GM23338 (cell line): Measurements from ENCODE around the gene E4F1. TPM values are rescaled to one million over a fixed set of nuclear protein-coding genes. Genes with fewer than 3 reads are reported as not detected.

Experiments used
- ATAC-seq: fragments of 200-7000 bp; cut with Tn5 transposase; 3 replicates; pipeline ENCODE4 v1.9.1; 2020
- DNase-seq: peaks from one replicate; pipeline ENCODE4 v3.0.0-alpha.2; 2015; ENCODE audit warnings: low spot score
- H2AFZ ChIP-seq: fragments of 200-600 bp; sonication (generic); 2 replicates; pipeline ENCODE4 v1.8.0; 2016; ENCODE audit warnings: antibody characterized with exemption, mild to moderate bottlenecking, moderate library complexity
- H3F3A ChIP-seq: fragments of 200-600 bp; sonication (generic); replicated peaks from 2 replicates; pipeline ENCODE4 v1.8.0; 2017; ENCODE audit warnings: antibody characterized with exemption, mixed run types, low read depth
- H3K27ac ChIP-seq: fragments of 200-600 bp; sonication (generic); 2 replicates; pipeline ENCODE4 v1.6.1; 2016; ENCODE audit warnings: low read depth
- H3K27me3 ChIP-seq: fragments of 200-600 bp; sonication (generic); 2 replicates; pipeline ENCODE4 v1.8.0; 2016; ENCODE audit warnings: mild to moderate bottlenecking, mixed run types, moderate library complexity; ENCODE audit not compliant: insufficient read depth
- H3K36me3 ChIP-seq: fragments of 200-600 bp; sonication (generic); 2 replicates; pipeline ENCODE4 v1.8.0; 2016; ENCODE audit warnings: mild to moderate bottlenecking; ENCODE audit not compliant: insufficient read depth
- H3K4me1 ChIP-seq: fragments of 200-600 bp; sonication (generic); 2 replicates; pipeline ENCODE4 v1.8.0; 2016; ENCODE audit warnings: mild to moderate bottlenecking, moderate library complexity; ENCODE audit not compliant: insufficient read depth
- H3K4me2 ChIP-seq: fragments of 200-600 bp; sonication (generic); 2 replicates; pipeline ENCODE4 v1.7.1; 2017; ENCODE audit warnings: mixed run types
- H3K4me3 ChIP-seq: fragments of 200-600 bp; sonication (generic); 2 replicates; pipeline ENCODE4 v1.6.1; 2016; ENCODE audit warnings: mixed run types
- H3K79me2 ChIP-seq: fragments of 200-600 bp; sonication (generic); replicated peaks from 2 replicates; pipeline ENCODE4 v1.8.0; 2017; ENCODE audit warnings: mild to moderate bottlenecking; ENCODE audit not compliant: insufficient read depth
- H3K9me2 ChIP-seq: fragments of 200-600 bp; sonication (generic); 2 replicates; pipeline ENCODE4 v1.8.0; 2017; ENCODE audit not compliant: insufficient read depth
- H4K20me1 ChIP-seq: fragments of 200-600 bp; sonication (generic); replicated peaks from 2 replicates; pipeline ENCODE4 v1.8.0; 2017; ENCODE audit warnings: mild to moderate bottlenecking; ENCODE audit not compliant: insufficient read depth
- H3K27ac Mint-ChIP-seq: 2 replicates; pipeline ENCODE4 v1.8.0; 2020; ENCODE audit warnings: inconsistent platforms, mild to moderate bottlenecking, moderate library complexity, mixed read lengths
- H3K27me3 Mint-ChIP-seq: 3 replicates; pipeline ENCODE4 v1.8.0; 2022; ENCODE audit warnings: low read depth, mild to moderate bottlenecking, moderate library complexity, mixed read lengths, inconsistent platforms; ENCODE audit not compliant: insufficient read depth, poor library complexity
- H3K36me3 Mint-ChIP-seq: 3 replicates; pipeline ENCODE4 v1.8.0; 2021; ENCODE audit warnings: low read depth, mild to moderate bottlenecking, inconsistent platforms, moderate library complexity, mixed read lengths
- H3K4me1 Mint-ChIP-seq: 3 replicates; pipeline ENCODE4 v1.8.0; 2020; ENCODE audit warnings: mild to moderate bottlenecking, inconsistent platforms, mixed read lengths
- H3K4me3 Mint-ChIP-seq: 3 replicates; pipeline ENCODE4 v1.8.0; 2021; ENCODE audit warnings: moderate library complexity, mild to moderate bottlenecking, inconsistent platforms, mixed read lengths
- H3K9me3 Mint-ChIP-seq: 3 replicates; pipeline ENCODE4 v1.8.0; 2020; ENCODE audit warnings: moderate library complexity, mild to moderate bottlenecking, inconsistent platforms, mixed read lengths
- EZH2 ChIP-seq: fragments of 200-600 bp; sonication (generic); IDR thresholded peaks from one replicate; pipeline ENCODE4 v1.8.0; 2017; ENCODE audit warnings: antibody characterized with exemption, mild to moderate bottlenecking, low read depth; ENCODE audit not compliant: unreplicated experiment
- EZH2phosphoT487 ChIP-seq: fragments of 200-600 bp; sonication (generic); IDR thresholded peaks from one replicate; pipeline ENCODE4 v1.8.1; 2018; ENCODE audit warnings: antibody characterized with exemption; ENCODE audit not compliant: unreplicated experiment
- JUNB ChIP-seq: IDR thresholded peaks from one replicate; pipeline ENCODE4 v1.6.1; 2016; ENCODE audit warnings: antibody characterized with exemption; ENCODE audit not compliant: unreplicated experiment
- NANOG ChIP-seq: IDR thresholded peaks from 2 replicates; pipeline ENCODE4 v1.6.1; 2016; ENCODE audit warnings: antibody characterized with exemption, borderline replicate concordance
- POLR2AphosphoS5 ChIP-seq: IDR thresholded peaks from 2 replicates; pipeline ENCODE4 v1.6.1; 2016; ENCODE audit warnings: antibody characterized with exemption, low read depth
- STAT1 ChIP-seq: IDR thresholded peaks from one replicate; pipeline ENCODE4 v1.6.1; 2016; ENCODE audit warnings: antibody characterized with exemption; ENCODE audit not compliant: unreplicated experiment
- ZNF114 ChIP-seq: fragments of 250-450 bp; sonication (Bioruptor Pico); IDR thresholded peaks from 2 replicates; pipeline ENCODE4 v1.5.0; 2020; ENCODE audit warnings: mild to moderate bottlenecking, moderate library complexity
- ZNF331 ChIP-seq: fragments of 250-450 bp; sonication (Bioruptor Pico); IDR thresholded peaks from 2 replicates; pipeline ENCODE4 v1.5.0; 2020; ENCODE audit warnings: low read depth, mild to moderate bottlenecking, moderate library complexity
- polyA plus RNA-seq: library from polyadenylated mRNA; unstranded; fragments of >200 nt; fragmentation: Nextera tagmentation; extraction: Ambion mirVana; gene quantifications from 2 replicates; pipeline ENCODE4 v1.2.1, GENCODE V29; 2016
- total RNA-seq: library from RNA; depleted of rRNA; stranded (reverse); fragments of >200 nt; shearing (Covaris generic); gene quantifications from 2 replicates; pipeline ENCODE4 v1.2.3, GENCODE V29; 2014
- TF ChIP-seq, protein P1 (sequence below), 2 experiments: fragments of 200-600 bp in 1 of 2; sonication (generic) in 1 of 2; conservative IDR thresholded peaks; 2 replicates each; pipeline versions ENCODE4 v1.5.1 to v1.6.1; 2016 to 2017; ENCODE audit warnings: antibody characterized with exemption in 2 of 2, low read depth in 2 of 2, mild to moderate bottlenecking in 2 of 2, moderate library complexity in 1 of 2
- TF ChIP-seq, protein P2 (sequence below): IDR thresholded peaks from 2 replicates; pipeline ENCODE4 v1.6.1; 2016; ENCODE audit warnings: antibody characterized with exemption
- TF ChIP-seq, protein P3 (sequence below): IDR thresholded peaks from one replicate; pipeline ENCODE4 v1.6.1; 2018; ENCODE audit warnings: antibody characterized with exemption; ENCODE audit not compliant: unreplicated experiment

E4F1 gene
- total and polyA plus RNA-seq, 2 experiments from 2014 or later, result 22.6 to 45.5 TPM

DNA sequence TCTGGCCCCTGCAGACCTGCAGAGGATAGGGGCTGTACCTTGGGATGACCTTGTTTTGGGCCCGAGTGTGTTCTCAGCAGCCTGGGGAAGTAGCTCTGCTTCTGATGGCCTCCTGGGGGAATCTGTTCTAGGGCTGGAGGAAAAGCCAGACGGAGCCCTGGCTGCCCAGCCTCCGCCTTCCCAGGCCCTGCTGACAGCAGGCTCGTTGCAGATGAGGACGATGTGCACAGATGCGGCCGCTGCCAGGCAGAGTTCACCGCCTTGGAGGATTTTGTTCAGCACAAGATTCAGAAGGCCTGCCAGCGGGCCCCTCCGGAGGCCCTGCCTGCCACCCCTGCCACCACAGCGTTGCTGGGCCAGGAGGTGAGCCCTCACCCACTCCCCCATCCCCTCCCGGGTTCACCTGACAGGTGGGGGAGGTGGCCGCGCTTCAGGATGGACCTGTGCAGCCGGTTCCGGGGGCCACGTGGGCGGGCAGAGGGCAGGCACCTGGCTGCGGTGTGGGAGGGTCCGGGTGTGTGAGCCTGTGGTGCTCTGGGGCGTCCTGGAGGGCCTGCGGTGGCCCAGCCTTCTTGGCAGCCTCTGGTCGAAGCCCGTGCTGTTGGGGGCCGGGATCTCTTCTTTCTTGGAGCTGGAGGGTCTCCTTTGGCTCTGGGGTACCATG is 4.9 kb downstream of the E4F1 start:
- Histone ChIP-seq H3K79me2 (peaks cover 44% of the 10 kb centered on the region), H3K4me3 (no peak overlapping the region), H4K20me1 (peaks cover 5% of the 10 kb centered on the region), H3K4me1 (no peaks in the 10 kb centered on the region; the same call in 1 of the 2 replicates), H3K27me3 (no peaks in the 10 kb centered on the region), H3K4me2 (no peak overlapping the region), H3K9me2 (no peaks in the 10 kb centered on the region), H2AFZ (no peak overlapping the region), H3K27ac (no peak overlapping the region), H3F3A (peaks cover 5% of the 10 kb centered on the region; the same call in 1 of the 2 replicates), H3K36me3 (0 out of 2 replicates have a peak, but pooled peaks cover 5% of the 10 kb centered on the region)
- TF ChIP-seq EZH2phosphoT487 (no peak), ZNF114 (CRISPR knock-in tag) (no peak)
- TF ChIP-seq, protein P1, sequence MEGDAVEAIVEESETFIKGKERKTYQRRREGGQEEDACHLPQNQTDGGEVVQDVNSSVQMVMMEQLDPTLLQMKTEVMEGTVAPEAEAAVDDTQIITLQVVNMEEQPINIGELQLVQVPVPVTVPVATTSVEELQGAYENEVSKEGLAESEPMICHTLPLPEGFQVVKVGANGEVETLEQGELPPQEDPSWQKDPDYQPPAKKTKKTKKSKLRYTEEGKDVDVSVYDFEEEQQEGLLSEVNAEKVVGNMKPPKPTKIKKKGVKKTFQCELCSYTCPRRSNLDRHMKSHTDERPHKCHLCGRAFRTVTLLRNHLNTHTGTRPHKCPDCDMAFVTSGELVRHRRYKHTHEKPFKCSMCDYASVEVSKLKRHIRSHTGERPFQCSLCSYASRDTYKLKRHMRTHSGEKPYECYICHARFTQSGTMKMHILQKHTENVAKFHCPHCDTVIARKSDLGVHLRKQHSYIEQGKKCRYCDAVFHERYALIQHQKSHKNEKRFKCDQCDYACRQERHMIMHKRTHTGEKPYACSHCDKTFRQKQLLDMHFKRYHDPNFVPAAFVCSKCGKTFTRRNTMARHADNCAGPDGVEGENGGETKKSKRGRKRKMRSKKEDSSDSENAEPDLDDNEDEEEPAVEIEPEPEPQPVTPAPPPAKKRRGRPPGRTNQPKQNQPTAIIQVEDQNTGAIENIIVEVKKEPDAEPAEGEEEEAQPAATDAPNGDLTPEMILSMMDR (conservative IDR thresholded peaks at IDR 0.05; ENCODE audit: low read depth in 2 of 2), result no peak
- no peak overlapping the region for H3K4me3 Mint-ChIP-seq
- DNase-seq (no peak), ATAC-seq (no peak)
- no peaks in the 10 kb centered on the region for H3K9me3 Mint-ChIP-seq
- H3K4me1 Mint-ChIP-seq, result no peaks in the 10 kb centered on the region; the same call in 2 of the 3 replicates
- peaks cover 14% of the 10 kb centered on the region for H3K27me3 Mint-ChIP-seq
- peaks cover 6% of the 10 kb centered on the region; the same call in 2 of the 3 replicates for H3K36me3 Mint-ChIP-seq
- H3K27ac Mint-ChIP-seq, result no peak overlapping the region

DNA sequence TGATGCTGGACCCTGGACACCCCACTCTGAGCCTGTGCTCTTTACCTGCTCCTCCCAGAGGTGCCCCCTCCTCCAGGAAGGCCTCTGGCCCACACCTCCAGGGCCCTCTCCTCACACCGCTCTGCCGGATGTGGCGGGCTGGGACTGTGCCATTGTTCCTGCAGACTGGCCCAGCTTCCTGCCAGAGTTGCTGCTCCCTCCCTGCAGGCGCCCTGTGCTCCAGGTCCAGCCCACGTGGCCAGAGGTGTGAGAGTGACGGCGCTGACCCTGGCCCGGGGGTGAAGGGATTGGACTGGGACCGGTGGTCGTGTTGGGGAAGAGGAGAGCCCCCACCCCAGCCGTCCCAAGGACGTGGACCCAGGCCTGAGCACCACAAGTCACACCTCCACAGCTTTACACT is 5.7 kb downstream of the E4F1 start:
- peaks cover 40% of the 10 kb centered on the region for H3K79me2 ChIP-seq
- TF ChIP-seq POLR2AphosphoS5 (no peak), EZH2phosphoT487 (no peak), STAT1 (no peak), ZNF114 (CRISPR knock-in tag) (no peak), ZNF331 (CRISPR knock-in tag) (no peak), EZH2 (no peak), NANOG (no peak), JUNB (no peak)
- TF ChIP-seq, protein P2, sequence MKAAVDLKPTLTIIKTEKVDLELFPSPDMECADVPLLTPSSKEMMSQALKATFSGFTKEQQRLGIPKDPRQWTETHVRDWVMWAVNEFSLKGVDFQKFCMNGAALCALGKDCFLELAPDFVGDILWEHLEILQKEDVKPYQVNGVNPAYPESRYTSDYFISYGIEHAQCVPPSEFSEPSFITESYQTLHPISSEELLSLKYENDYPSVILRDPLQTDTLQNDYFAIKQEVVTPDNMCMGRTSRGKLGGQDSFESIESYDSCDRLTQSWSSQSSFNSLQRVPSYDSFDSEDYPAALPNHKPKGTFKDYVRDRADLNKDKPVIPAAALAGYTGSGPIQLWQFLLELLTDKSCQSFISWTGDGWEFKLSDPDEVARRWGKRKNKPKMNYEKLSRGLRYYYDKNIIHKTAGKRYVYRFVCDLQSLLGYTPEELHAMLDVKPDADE, result no peak
- TF ChIP-seq, protein P3, sequence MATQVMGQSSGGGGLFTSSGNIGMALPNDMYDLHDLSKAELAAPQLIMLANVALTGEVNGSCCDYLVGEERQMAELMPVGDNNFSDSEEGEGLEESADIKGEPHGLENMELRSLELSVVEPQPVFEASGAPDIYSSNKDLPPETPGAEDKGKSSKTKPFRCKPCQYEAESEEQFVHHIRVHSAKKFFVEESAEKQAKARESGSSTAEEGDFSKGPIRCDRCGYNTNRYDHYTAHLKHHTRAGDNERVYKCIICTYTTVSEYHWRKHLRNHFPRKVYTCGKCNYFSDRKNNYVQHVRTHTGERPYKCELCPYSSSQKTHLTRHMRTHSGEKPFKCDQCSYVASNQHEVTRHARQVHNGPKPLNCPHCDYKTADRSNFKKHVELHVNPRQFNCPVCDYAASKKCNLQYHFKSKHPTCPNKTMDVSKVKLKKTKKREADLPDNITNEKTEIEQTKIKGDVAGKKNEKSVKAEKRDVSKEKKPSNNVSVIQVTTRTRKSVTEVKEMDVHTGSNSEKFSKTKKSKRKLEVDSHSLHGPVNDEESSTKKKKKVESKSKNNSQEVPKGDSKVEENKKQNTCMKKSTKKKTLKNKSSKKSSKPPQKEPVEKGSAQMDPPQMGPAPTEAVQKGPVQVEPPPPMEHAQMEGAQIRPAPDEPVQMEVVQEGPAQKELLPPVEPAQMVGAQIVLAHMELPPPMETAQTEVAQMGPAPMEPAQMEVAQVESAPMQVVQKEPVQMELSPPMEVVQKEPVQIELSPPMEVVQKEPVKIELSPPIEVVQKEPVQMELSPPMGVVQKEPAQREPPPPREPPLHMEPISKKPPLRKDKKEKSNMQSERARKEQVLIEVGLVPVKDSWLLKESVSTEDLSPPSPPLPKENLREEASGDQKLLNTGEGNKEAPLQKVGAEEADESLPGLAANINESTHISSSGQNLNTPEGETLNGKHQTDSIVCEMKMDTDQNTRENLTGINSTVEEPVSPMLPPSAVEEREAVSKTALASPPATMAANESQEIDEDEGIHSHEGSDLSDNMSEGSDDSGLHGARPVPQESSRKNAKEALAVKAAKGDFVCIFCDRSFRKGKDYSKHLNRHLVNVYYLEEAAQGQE, result no peak
- TF ChIP-seq, protein P1 (conservative IDR thresholded peaks at IDR 0.05; ENCODE audit: low read depth in 2 of 2), result no peak

More for the DNA sequence above, 5.7 kb downstream of the E4F1 start:
- no peak overlapping the region for H3K27ac ChIP-seq
- no peak overlapping the region for H3K4me3 ChIP-seq
- Mint-ChIP-seq H3K27ac (no peak overlapping the region), H3K36me3 (peaks cover 6% of the 10 kb centered on the region; the same call in 2 of the 3 replicates), H3K27me3 (peaks cover 17% of the 10 kb centered on the region), H3K9me3 (no peaks in the 10 kb centered on the region), H3K4me3 (no peak overlapping the region), H3K4me1 (no peaks in the 10 kb centered on the region; the same call in 2 of the 3 replicates)
- H4K20me1 ChIP-seq, result peaks cover 5% of the 10 kb centered on the region
- 0 out of 2 replicates have a peak, but pooled peaks cover 5% of the 10 kb centered on the region for H3K36me3 ChIP-seq
- DNase-seq (no peak), ATAC-seq (no peak)
- H2AFZ ChIP-seq, result no peak overlapping the region
- no peak overlapping the region for H3K4me2 ChIP-seq
- H3K4me1 ChIP-seq, result no peaks in the 10 kb centered on the region; the same call in 1 of the 2 replicates
- no peaks in the 10 kb centered on the region for H3K9me2 ChIP-seq
- H3K27me3 ChIP-seq, result no peaks in the 10 kb centered on the region
- peaks cover 3% of the 10 kb centered on the region; the same call in 1 of the 2 replicates for H3F3A ChIP-seq
